Measurements from ENCODE around the gene CLIC4. TPM values are rescaled to one million over a fixed set of nuclear protein-coding genes. Genes with fewer than 3 reads are reported as not detected.
"Not testable (repeated sequence)": the region's sequence is repeated elsewhere in the genome, so short reads cannot be mapped to it uniquely, and the experiment has no call there.

CLIC4 gene
- total RNA-seq, 1 experiment from 2014 or later: 262 TPM

- Mint-ChIP-seq H3K27ac (no peak overlapping the region), H3K4me3 (no peak overlapping the region), H3K4me1 (no peaks in the 10 kb centered on the region), H3K27me3 (ENCODE audit: low read depth) (peaks cover 9% of the 10 kb centered on the region), H3K36me3 (peaks cover 16% of the 10 kb centered on the region), H3K9me3 (peaks cover 42% of the 10 kb centered on the region)
- no peak for DNase-seq (ENCODE audit: low spot score)
- CTCF ChIA-PET: no interaction called here
- TF ChIP-seq NR3C1 (CRISPR knock-in tag; conservative IDR thresholded peaks at IDR 0.05; ENCODE audit: low read depth): no peak
- TF ChIP-seq USF1 (CRISPR knock-in tag; IDR thresholded peaks at IDR 0.05): no peak
- no peak for TF ChIP-seq CREM (CRISPR knock-in tag; IDR thresholded peaks at IDR 0.05)
- TF ChIP-seq GRHL2 (CRISPR knock-in tag; IDR thresholded peaks at IDR 0.05; ENCODE audit: insufficient replicate concordance, severe bottlenecking): no peak
- TF ChIP-seq SMAD3 (CRISPR knock-in tag; IDR thresholded peaks at IDR 0.05; ENCODE audit: borderline replicate concordance): no peak
- TF ChIP-seq ZNF219 (CRISPR knock-in tag; IDR thresholded peaks at IDR 0.05; ENCODE audit: borderline replicate concordance): no peak
- no peak for TF ChIP-seq ZNF396 (CRISPR knock-in tag; IDR thresholded peaks at IDR 0.05; ENCODE audit: borderline replicate concordance)
- TF ChIP-seq KAT7 (CRISPR knock-in tag; IDR thresholded peaks at IDR 0.05; ENCODE audit: borderline replicate concordance): no peak
- TF ChIP-seq AR (CRISPR knock-in tag; IDR thresholded peaks at IDR 0.05): no peak
- TF ChIP-seq PRDM15 (CRISPR knock-in tag; IDR thresholded peaks at IDR 0.05): no peak
- TF ChIP-seq CBFB (CRISPR knock-in tag; IDR thresholded peaks at IDR 0.05; ENCODE audit: low read depth): no peak
- no peak for TF ChIP-seq RORB (CRISPR knock-in tag; IDR thresholded peaks at IDR 0.05)
- TF ChIP-seq TEAD4 (CRISPR knock-in tag; IDR thresholded peaks at IDR 0.05): no peak
- no peak for TF ChIP-seq SOX15 (CRISPR knock-in tag; IDR thresholded peaks at IDR 0.05)
- POLR2A ChIA-PET: no interaction called here
- no peak for ATAC-seq
Observed at GRCh38 chr1:24890887-24891286, 145.6 kb downstream of the CLIC4 start.

GRCh38 chr1:24891367-24891766, 146.1 kb downstream of the CLIC4 start:
- H3K27me3 Mint-ChIP-seq (ENCODE audit: low read depth); ATAC-seq; CTCF ChIA-PET; H3K4me3 Mint-ChIP-seq; H3K4me1 Mint-ChIP-seq; H3K27ac Mint-ChIP-seq; POLR2A ChIA-PET; DNase-seq (ENCODE audit: low spot score): not testable (repeated sequence)
- peaks cover 42% of the 10 kb centered on the region for H3K9me3 Mint-ChIP-seq
- peaks cover 16% of the 10 kb centered on the region for H3K36me3 Mint-ChIP-seq

- no peak overlapping the region for H3K4me3 Mint-ChIP-seq
- no peak for TF ChIP-seq ESRRA (CRISPR knock-in tag; IDR thresholded peaks at IDR 0.05; ENCODE audit: borderline replicate concordance)
- no peak for TF ChIP-seq SMAD3 (CRISPR knock-in tag; IDR thresholded peaks at IDR 0.05; ENCODE audit: borderline replicate concordance)
- POLR2A ChIA-PET: interaction anchor here (0.6 kb wide), 1 partner anchor 1208 kb away, joined by 3 read pairs; no protein-coding TSS in a partner anchor
- H3K4me1 Mint-ChIP-seq: no peaks in the 10 kb centered on the region
- peaks cover 42% of the 10 kb centered on the region for H3K9me3 Mint-ChIP-seq
- H3K27me3 Mint-ChIP-seq (ENCODE audit: low read depth): peaks cover 9% of the 10 kb centered on the region
- ATAC-seq (no peak), DNase-seq (ENCODE audit: low spot score) (no peak)
- H3K36me3 Mint-ChIP-seq: peaks cover 16% of the 10 kb centered on the region
- CTCF ChIA-PET: no interaction called here
- H3K27ac Mint-ChIP-seq: no peak overlapping the region
Observed at GRCh38 chr1:24892188-24893153, 147.2 kb downstream of the CLIC4 start.
